ENCODE measurements around the gene RER1. TPM values are rescaled to one million over a fixed set of nuclear protein-coding genes. Genes with fewer than 3 reads are reported as not detected.

RER1 gene
- total RNA-seq, 1 donor from 2014 or later = 133 TPM

DNA sequence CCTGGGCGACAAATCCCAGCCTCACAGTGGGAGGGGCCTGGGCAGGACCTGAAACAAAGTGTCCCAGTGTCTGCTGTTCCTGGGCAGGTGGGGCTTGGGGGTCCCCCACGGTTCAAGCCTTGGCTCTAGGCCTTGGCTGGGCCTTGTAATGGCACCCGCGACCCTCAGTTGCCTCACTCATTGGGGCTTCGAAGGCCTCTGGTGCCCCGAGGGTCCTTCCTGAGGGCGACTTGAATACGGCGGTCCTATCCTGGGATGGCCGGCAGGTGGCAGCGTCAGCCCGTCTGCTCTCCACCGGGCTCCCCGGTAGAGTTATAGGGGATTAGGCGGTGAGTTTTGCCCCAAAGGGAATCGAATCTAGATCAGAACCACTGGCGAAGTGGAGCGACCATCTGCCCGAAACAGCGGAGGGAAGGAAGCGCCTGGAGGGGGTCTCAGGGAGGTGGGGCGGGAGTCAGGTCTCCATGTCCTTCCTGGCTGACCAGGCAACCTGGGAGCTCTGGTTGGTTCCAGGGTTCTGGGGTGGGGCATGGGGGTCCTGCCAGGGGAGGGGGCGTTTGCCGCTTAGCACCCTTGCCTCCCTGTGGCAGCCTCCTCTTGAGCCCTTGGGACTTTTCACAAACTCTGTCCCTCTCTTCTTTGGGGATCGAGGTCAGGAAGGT, 22.8 kb downstream of the RER1 start:
- intact Hi-C loops (cut with DNase I) = no loop called here
- Histone ChIP-seq H3K27me3 (ENCODE audit: low read depth) (peaks cover 43% of the 10 kb centered on the region), H3K4me1 (peaks cover 32% of the 10 kb centered on the region), H3K4me3 (no peak overlapping the region), H3K36me3 (no peaks in the 10 kb centered on the region), H3K9me3 (no peaks in the 10 kb centered on the region), H3K27ac (peak overlapping the region; percentile 18)
- DNase-seq = peak; percentile 83
- TF ChIP-seq, protein P1, sequence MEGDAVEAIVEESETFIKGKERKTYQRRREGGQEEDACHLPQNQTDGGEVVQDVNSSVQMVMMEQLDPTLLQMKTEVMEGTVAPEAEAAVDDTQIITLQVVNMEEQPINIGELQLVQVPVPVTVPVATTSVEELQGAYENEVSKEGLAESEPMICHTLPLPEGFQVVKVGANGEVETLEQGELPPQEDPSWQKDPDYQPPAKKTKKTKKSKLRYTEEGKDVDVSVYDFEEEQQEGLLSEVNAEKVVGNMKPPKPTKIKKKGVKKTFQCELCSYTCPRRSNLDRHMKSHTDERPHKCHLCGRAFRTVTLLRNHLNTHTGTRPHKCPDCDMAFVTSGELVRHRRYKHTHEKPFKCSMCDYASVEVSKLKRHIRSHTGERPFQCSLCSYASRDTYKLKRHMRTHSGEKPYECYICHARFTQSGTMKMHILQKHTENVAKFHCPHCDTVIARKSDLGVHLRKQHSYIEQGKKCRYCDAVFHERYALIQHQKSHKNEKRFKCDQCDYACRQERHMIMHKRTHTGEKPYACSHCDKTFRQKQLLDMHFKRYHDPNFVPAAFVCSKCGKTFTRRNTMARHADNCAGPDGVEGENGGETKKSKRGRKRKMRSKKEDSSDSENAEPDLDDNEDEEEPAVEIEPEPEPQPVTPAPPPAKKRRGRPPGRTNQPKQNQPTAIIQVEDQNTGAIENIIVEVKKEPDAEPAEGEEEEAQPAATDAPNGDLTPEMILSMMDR (IDR thresholded peaks at IDR 0.05) = peak; percentile 92
- peak; percentile 32 to 47 for ATAC-seq

DNA sequence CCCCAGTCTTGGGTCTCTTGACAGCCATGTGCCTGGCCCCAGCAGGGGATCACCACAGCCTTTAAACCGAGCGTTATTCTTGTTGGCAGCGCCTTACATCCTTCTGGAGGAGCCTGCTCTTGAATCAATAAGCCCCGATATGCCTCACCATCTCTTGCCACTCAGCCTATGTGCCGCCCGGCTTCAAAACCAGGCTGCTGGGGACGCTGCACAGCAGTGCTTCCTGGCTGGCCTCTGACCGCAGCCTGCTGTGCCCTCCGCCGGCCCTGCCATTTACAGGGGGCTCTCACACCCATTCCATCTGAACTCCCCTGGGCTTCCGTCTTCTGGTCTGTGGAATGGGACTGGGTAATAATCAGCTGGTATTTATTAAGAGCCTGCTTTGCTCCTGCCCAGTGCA, 23.7 kb downstream of the RER1 start:
- Histone ChIP-seq H3K27me3 (ENCODE audit: low read depth) (peaks cover 53% of the 10 kb centered on the region), H3K4me1 (peaks cover 32% of the 10 kb centered on the region), H3K9me3 (no peaks in the 10 kb centered on the region), H3K36me3 (no peaks in the 10 kb centered on the region), H3K4me3 (peak overlapping the region; percentile 34), H3K27ac (peak overlapping the region; percentile 62)
- TF ChIP-seq, protein P1 (IDR thresholded peaks at IDR 0.05) = no peak
- ATAC-seq (no peak), DNase-seq (no peak)
- intact Hi-C loops (cut with DNase I) = no loop called here

DNA sequence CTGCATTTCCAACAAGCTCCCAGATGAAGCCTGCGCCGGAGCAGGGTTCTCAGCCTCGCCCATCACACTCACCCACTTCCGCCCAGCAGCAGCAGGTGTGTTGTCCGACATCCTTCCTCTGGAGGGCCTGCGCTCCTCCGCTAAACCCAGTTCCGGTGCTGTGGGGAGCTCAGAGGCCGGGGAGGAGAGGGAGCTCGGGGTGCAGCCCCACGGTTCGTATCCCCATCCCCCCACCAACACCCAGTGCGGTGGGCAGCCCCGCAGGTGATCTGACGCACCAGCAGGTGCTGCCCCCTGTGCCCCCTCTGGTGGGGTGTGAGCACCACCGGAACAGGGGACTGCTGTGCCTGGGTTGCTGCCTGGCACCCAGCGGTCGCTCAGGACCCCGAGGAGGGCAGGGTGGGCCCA, 24.2 kb downstream of the RER1 start:
- Histone ChIP-seq H3K36me3 (no peaks in the 10 kb centered on the region), H3K4me1 (peaks cover 32% of the 10 kb centered on the region), H3K9me3 (no peaks in the 10 kb centered on the region), H3K27ac (peak overlapping the region; percentile 62), H3K27me3 (ENCODE audit: low read depth) (peaks cover 56% of the 10 kb centered on the region), H3K4me3 (peak overlapping the region; percentile 34)
- intact Hi-C loops (cut with DNase I) = no loop called here
- TF ChIP-seq, protein P1 (IDR thresholded peaks at IDR 0.05) = no peak
- no peak for DNase-seq
- ATAC-seq = no peak

DNA sequence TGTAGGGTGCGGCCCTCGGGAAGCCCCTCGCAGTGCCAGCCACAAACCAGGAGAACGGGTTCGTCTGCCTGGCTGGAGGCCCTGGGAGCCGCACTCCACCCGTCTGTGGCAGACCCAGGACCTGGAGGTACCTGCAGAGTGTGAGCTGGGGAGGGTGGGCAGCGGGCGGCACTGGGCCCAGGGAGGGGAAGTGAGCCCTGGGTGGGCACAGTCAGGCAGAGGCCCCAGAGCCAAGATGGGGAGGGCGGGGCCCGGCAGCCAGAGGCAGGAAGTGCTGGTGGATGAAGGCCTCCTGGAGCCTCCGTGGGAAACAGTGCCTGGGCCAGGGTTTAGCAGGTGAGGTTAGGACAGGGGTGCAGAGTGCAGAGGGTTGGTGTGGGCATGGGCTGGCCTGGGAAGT, 24.8 kb downstream of the RER1 start:
- intact Hi-C loops (cut with DNase I) = no loop called here
- peak overlapping the region; percentile 34 for H3K4me3 ChIP-seq
- DNase-seq = no peak
- H3K27me3 ChIP-seq (ENCODE audit: low read depth) = peaks cover 56% of the 10 kb centered on the region
- no peaks in the 10 kb centered on the region for H3K36me3 ChIP-seq
- TF ChIP-seq, protein P1 (IDR thresholded peaks at IDR 0.05) = no peak
- H3K4me1 ChIP-seq = peaks cover 29% of the 10 kb centered on the region
- H3K9me3 ChIP-seq = no peaks in the 10 kb centered on the region
- no peak for ATAC-seq
- peak overlapping the region; percentile 62 for H3K27ac ChIP-seq

DNA sequence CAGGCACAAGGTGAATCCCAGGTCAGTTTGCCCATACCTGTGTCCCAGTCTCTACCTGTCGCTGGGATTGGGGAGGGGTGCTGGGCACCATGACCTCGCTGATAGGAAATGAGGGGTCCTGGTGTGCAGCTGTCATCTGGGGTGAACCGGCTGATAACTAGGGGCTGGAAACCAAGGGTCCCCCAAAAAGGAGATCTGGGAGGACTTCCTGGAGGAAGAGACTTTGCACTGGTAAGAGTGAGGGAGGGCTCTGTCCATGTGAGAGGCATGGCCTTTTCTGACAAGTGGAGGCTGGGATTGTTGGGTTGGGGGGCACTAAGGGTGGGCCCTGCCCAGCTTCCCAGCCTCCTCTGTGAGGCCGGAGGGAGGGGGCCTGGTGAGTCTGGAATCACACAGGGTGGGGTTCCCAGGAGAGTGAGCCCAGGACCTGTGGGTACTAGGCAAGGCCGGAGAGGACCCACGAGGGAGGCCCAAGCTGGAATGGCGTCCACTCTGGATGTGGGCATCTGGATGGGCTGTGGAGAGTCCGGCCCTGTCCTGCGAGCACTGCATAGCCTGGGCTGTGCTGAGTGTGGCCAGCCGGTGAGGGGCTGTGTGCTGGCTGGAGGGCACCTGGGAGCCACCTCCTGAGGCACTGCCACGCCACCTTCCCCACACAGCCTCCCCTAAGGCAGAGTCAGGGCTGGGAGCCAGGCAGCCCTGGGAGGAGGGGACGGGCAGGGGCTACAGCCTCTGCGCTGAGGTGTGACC, 25.6 kb downstream of the RER1 start:
- no peaks in the 10 kb centered on the region for H3K36me3 ChIP-seq
- ATAC-seq (no peak), DNase-seq (no peak)
- H3K9me3 ChIP-seq = no peaks in the 10 kb centered on the region
- H3K27me3 ChIP-seq (ENCODE audit: low read depth) = peaks cover 56% of the 10 kb centered on the region
- peak overlapping the region; percentile 62 for H3K27ac ChIP-seq
- no peak overlapping the region for H3K4me3 ChIP-seq
- H3K4me1 ChIP-seq = peaks cover 23% of the 10 kb centered on the region
- intact Hi-C loops (cut with DNase I) = no loop called here
- TF ChIP-seq, protein P1 (IDR thresholded peaks at IDR 0.05) = no peak

All from lower lobe of right lung (tissue), 2 donors.